HepG2 (cell line): ENCODE data around the gene NEK7. TPM values are rescaled to one million over a fixed set of nuclear protein-coding genes. Genes with fewer than 3 reads are reported as not detected.

ENCODE experiments used
- ATAC-seq: fragments of 200-7000 bp; cut with Tn5 transposase; 3 replicates; pipeline ENCODE4 v1.9.1; 2020; ENCODE audit warnings: mild to moderate bottlenecking, moderate library complexity
- BruUV-seq: library from RNA; stranded (reverse); fragments of 400-500 nt; replicated peaks from 2 replicates; lab custom pipeline; 2021; lab: Mats Ljungman, UMichigan
- CTCF ChIA-PET: fragments of 300-600 bp; formaldehyde crosslinking; extraction: SDS; loops from one replicate; lab custom pipeline; 2021; ENCODE audit warnings: low total read pairs, inconsistent platforms, low intra/inter-chr PET ratio; lab: Yijun Ruan, JAX
- POLR2A ChIA-PET: fragments of 350-600 bp; sonication (Branson Sonifier 250); formaldehyde crosslinking; loops from one replicate; lab custom pipeline; 2020; ENCODE audit warnings: antibody characterized with exemption, inconsistent platforms; lab: Yijun Ruan, JAX
- DNase-seq: peaks from one replicate; pipeline ENCODE4 v3.0.0-alpha.2; 2015; ENCODE audit warnings: low spot score
- FAIRE-seq: peaks from 3 replicates; lab custom pipeline; 2011; peaks lifted over from hg19 to GRCh38; lab: Jason Lieb, UNC
- H2AFZ ChIP-seq: one replicate; pipeline ENCODE4 v1.6.1; 2011; ENCODE audit warnings: low read length, inconsistent platforms
- H3K27ac ChIP-seq: fragments of 300-600 bp; 3 replicates; pipeline ENCODE4 v1.8.0; 2011; ENCODE audit warnings: mixed run types, mild to moderate bottlenecking, mixed read lengths, low read length, inconsistent platforms; ENCODE audit not compliant: insufficient read depth; ENCODE audit errors: extremely low read length
- H3K27me3 ChIP-seq, 2 experiments: fragments of 200-600 bp in 1 of 2; 2 replicates in 1 of 2; 3 replicates in 1 of 2; pipeline versions ENCODE4 v1.6.0 to v1.8.0; 2011; ENCODE audit warnings: low read length in 2 of 2, mild to moderate bottlenecking in 2 of 2, moderate library complexity in 2 of 2, inconsistent platforms in 1 of 2; ENCODE audit not compliant: insufficient read depth in 2 of 2, control insufficient read depth in 1 of 2
- H3K36me3 ChIP-seq, 2 experiments: fragments of 200-600 bp in 1 of 2; replicated peaks in 1 of 2; 2 replicates in 1 of 2; 3 replicates in 1 of 2; pipeline versions ENCODE4 v1.5.1 to v1.8.0; 2011; ENCODE audit warnings: low read length in 2 of 2, inconsistent platforms in 1 of 2; ENCODE audit not compliant: insufficient read depth in 2 of 2, control insufficient read depth in 1 of 2
- H3K4me1 ChIP-seq: 2 replicates; pipeline ENCODE4 v1.5.1; 2012; ENCODE audit warnings: low read length, inconsistent platforms; ENCODE audit not compliant: insufficient read depth
- H3K4me2 ChIP-seq: 2 replicates; pipeline ENCODE4 v1.6.0; 2011; ENCODE audit warnings: low read depth, low read length, inconsistent platforms
- H3K4me3 ChIP-seq, 3 experiments: fragments of 200-600 bp in 1 of 3; sonication (generic), shearing (Covaris generic) in 1 of 3; replicated peaks in 1 of 3; 2 replicates each; pipeline ENCODE4 v1.5.1; 2011 to 2016; ENCODE audit warnings: low read length in 3 of 3, inconsistent platforms in 2 of 3, low read depth in 2 of 3, mild to moderate bottlenecking in 2 of 3, control low read depth in 1 of 3, mixed read lengths in 1 of 3; ENCODE audit not compliant: insufficient read depth in 1 of 3
- H3K79me2 ChIP-seq: one replicate; pipeline ENCODE4 v1.6.1; 2011; ENCODE audit warnings: low read length, inconsistent platforms; ENCODE audit not compliant: insufficient read depth
- H3K9ac ChIP-seq: 2 replicates; pipeline ENCODE4 v1.6.0; 2011; ENCODE audit warnings: mild to moderate bottlenecking, low read depth, low read length, inconsistent platforms; ENCODE audit not compliant: insufficient read depth
- H3K9me3 ChIP-seq: 2 replicates; pipeline ENCODE4 v1.5.1; 2012; ENCODE audit warnings: mild to moderate bottlenecking, low read length
- H4K20me1 ChIP-seq: 2 replicates; pipeline ENCODE4 v1.6.0; 2011; ENCODE audit warnings: inconsistent platforms, mild to moderate bottlenecking, low read length, moderate library complexity; ENCODE audit not compliant: insufficient read depth
- CEBPG ChIP-seq: IDR thresholded peaks from 2 replicates; pipeline ENCODE4 v1.6.1; 2016
- MXI1 ChIP-seq: IDR thresholded peaks from 3 replicates; pipeline ENCODE4 v1.6.1; 2012; ENCODE audit warnings: low read depth, low read length, inconsistent platforms, borderline replicate concordance
- PRPF4 ChIP-seq: fragments of 200-400 bp; formaldehyde crosslinking; IDR thresholded peaks from 2 replicates; pipeline ENCODE4 v1.6.1; 2016; ENCODE audit warnings: low read length, low read depth; ENCODE audit not compliant: poor library complexity, severe bottlenecking
- ZNF709 ChIP-seq: sonication (generic); formaldehyde crosslinking; IDR thresholded peaks from 2 replicates; pipeline ENCODE4 v1.5.0; 2020; ENCODE audit warnings: mild to moderate bottlenecking, missing genetic modification reagents
- ZNF737 ChIP-seq: sonication (generic); formaldehyde crosslinking; IDR thresholded peaks from 2 replicates; pipeline ENCODE4 v1.5.0; 2020; ENCODE audit warnings: missing genetic modification reagents, mild to moderate bottlenecking, borderline replicate concordance
- ZSCAN29 ChIP-seq: sonication (generic); formaldehyde crosslinking; conservative IDR thresholded peaks from 2 replicates; pipeline ENCODE4 v1.4.0; 2020; ENCODE audit warnings: mild to moderate bottlenecking, missing genetic modification reagents
- ZZZ3 ChIP-seq: sonication (generic); formaldehyde crosslinking; IDR thresholded peaks from 2 replicates; pipeline ENCODE4 v1.4.0; 2020; ENCODE audit warnings: missing genetic modification reagents, mild to moderate bottlenecking, borderline replicate concordance
- WGBS: methylation state at CpG from one replicate; pipeline ENCODE4 v1.1.6; 2017; ENCODE audit warnings: low lambda C conversion rate; 5-methylcytosine and 5-hydroxymethylcytosine counted together
- in situ Hi-C: cut with HindIII; loops from 2 replicates; pipeline ENCODE4 v1.10.0; 2017; ENCODE audit warnings: low pct_unique_long_range_greater_than_20kb; ENCODE audit not compliant: extremely low pct_ligation_motif_present
- intact Hi-C: fragments of 100-400 bp; cut with micrococcal nuclease; formaldehyde crosslinking; loops from one replicate; pipeline ENCODE4 v1.10.0; 2022; ENCODE audit not compliant: unreplicated experiment
- polyA plus RNA-seq, 8 experiments: library from polyadenylated mRNA; depleted of rRNA in 3 of 8; stranded (reverse) in 7 of 8; unstranded in 1 of 8; fragments of >200 nt; fragmentation: Illumina TruSeq in 4 of 8; extraction: Trizol in 4 of 8; gene quantifications; 2 replicates each; pipeline versions ENCODE4 v1.2.1 to v1.2.3, GENCODE V29; 2011 to 2016; ENCODE audit warnings: low read depth in 4 of 8, missing spikeins in 1 of 8, mixed read lengths in 1 of 8; ENCODE audit not compliant: insufficient read depth in 1 of 8
- total RNA-seq, 5 experiments: library from RNA; depleted of rRNA; stranded (reverse); fragments of >200 nt; fragmentation: Illumina TruSeq; extraction: Trizol; gene quantifications; 2 replicates each; pipeline ENCODE4 v1.2.3, GENCODE V29; 2016; ENCODE audit warnings: low read depth in 1 of 5
- TF ChIP-seq, protein P1 (sequence below): sonication (generic); formaldehyde crosslinking; IDR thresholded peaks from 2 replicates; pipeline ENCODE4 v1.9.0; 2021; ENCODE audit warnings: missing genetic modification reagents, borderline replicate concordance
- TF ChIP-seq, protein P2 (sequence below): sonication (generic); formaldehyde crosslinking; conservative IDR thresholded peaks from 2 replicates; pipeline ENCODE4 v1.8.0; 2022; ENCODE audit warnings: mild to moderate bottlenecking, moderate library complexity, missing genetic modification reagents
- TF ChIP-seq, protein P3 (sequence below): sonication (generic); formaldehyde crosslinking; IDR thresholded peaks from 2 replicates; pipeline ENCODE4 v1.4.0; 2020; ENCODE audit warnings: missing genetic modification reagents
- TF ChIP-seq, protein P4 (sequence below): sonication (generic); formaldehyde crosslinking; IDR thresholded peaks from 2 replicates; pipeline ENCODE4 v1.5.0; 2020; ENCODE audit warnings: mild to moderate bottlenecking, missing genetic modification reagents
- TF ChIP-seq, protein P5 (sequence below): conservative IDR thresholded peaks from 2 replicates; pipeline ENCODE4 v1.6.1; 2018; ENCODE audit warnings: missing genetic modification reagents

The NEK7 gene
- total and polyA plus RNA-seq, 2 of the 13 experiments (the other 11 are each of a cell fraction or from before 2014, with no cell fraction given) = 18.1 to 19.2 TPM

DNA sequence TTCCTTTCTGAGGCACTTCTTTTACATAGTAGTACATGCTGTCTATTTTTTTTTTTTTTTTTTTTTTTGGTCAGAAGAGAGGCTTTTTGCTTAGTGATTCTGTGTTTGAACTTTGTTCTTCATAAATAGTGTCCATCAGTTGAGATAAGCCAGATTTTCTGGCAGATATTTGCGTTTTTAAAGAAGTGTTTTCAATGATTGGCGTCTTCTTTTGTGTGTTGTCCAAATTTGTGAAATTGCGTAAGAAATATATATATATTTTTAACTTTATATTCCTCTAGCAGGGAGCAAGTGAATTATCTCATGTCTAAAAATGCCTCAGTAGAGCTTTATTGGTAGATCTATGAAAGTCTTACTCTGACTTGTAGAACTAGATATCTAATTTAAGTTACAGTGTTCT, 28.3 kb downstream of the NEK7 start:
- FAIRE-seq = no peak
- Histone ChIP-seq H2AFZ (no peak overlapping the region), H3K79me2 (peaks cover 26% of the 10 kb centered on the region), H3K4me2 (no peak overlapping the region), H4K20me1 (no peaks in the 10 kb centered on the region), H3K4me1 (no peaks in the 10 kb centered on the region), H3K27me3 (no peaks in the 10 kb centered on the region), H3K9me3 (no peaks in the 10 kb centered on the region), H3K36me3 (no peaks in the 10 kb centered on the region), H3K27ac (no peak overlapping the region), H3K9ac (no peak overlapping the region), H3K4me3 (no peak overlapping the region)
- 90% methylated on average over 3 of the region's 3 CpGs for WGBS
- ChIA-PET CTCF (no interaction called here), POLR2A (no interaction called here)
- no peak for DNase-seq
- in situ Hi-C loops (no loop called here), intact Hi-C loops (no loop called here)
- BruUV-seq = no TSS peak
- ATAC-seq = no peak
- TF ChIP-seq PRPF4 = no peak
- TF ChIP-seq, protein P1, sequence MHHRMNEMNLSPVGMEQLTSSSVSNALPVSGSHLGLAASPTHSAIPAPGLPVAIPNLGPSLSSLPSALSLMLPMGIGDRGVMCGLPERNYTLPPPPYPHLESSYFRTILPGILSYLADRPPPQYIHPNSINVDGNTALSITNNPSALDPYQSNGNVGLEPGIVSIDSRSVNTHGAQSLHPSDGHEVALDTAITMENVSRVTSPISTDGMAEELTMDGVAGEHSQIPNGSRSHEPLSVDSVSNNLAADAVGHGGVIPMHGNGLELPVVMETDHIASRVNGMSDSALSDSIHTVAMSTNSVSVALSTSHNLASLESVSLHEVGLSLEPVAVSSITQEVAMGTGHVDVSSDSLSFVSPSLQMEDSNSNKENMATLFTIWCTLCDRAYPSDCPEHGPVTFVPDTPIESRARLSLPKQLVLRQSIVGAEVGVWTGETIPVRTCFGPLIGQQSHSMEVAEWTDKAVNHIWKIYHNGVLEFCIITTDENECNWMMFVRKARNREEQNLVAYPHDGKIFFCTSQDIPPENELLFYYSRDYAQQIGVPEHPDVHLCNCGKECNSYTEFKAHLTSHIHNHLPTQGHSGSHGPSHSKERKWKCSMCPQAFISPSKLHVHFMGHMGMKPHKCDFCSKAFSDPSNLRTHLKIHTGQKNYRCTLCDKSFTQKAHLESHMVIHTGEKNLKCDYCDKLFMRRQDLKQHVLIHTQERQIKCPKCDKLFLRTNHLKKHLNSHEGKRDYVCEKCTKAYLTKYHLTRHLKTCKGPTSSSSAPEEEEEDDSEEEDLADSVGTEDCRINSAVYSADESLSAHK (CRISPR knock-in tag) = no peak
- no peak for TF ChIP-seq ZZZ3 (CRISPR knock-in tag)
- TF ChIP-seq ZNF709 (CRISPR knock-in tag) = no peak
- TF ChIP-seq, protein P2, sequence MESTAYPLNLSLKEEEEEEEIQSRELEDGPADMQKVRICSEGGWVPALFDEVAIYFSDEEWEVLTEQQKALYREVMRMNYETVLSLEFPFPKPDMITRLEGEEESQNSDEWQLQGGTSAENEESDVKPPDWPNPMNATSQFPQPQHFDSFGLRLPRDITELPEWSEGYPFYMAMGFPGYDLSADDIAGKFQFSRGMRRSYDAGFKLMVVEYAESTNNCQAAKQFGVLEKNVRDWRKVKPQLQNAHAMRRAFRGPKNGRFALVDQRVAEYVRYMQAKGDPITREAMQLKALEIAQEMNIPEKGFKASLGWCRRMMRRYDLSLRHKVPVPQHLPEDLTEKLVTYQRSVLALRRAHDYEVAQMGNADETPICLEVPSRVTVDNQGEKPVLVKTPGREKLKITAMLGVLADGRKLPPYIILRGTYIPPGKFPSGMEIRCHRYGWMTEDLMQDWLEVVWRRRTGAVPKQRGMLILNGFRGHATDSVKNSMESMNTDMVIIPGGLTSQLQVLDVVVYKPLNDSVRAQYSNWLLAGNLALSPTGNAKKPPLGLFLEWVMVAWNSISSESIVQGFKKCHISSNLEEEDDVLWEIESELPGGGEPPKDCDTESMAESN (CRISPR knock-in tag) = no peak
- no peak for TF ChIP-seq CEBPG (CRISPR knock-in tag)
- TF ChIP-seq, protein P3, sequence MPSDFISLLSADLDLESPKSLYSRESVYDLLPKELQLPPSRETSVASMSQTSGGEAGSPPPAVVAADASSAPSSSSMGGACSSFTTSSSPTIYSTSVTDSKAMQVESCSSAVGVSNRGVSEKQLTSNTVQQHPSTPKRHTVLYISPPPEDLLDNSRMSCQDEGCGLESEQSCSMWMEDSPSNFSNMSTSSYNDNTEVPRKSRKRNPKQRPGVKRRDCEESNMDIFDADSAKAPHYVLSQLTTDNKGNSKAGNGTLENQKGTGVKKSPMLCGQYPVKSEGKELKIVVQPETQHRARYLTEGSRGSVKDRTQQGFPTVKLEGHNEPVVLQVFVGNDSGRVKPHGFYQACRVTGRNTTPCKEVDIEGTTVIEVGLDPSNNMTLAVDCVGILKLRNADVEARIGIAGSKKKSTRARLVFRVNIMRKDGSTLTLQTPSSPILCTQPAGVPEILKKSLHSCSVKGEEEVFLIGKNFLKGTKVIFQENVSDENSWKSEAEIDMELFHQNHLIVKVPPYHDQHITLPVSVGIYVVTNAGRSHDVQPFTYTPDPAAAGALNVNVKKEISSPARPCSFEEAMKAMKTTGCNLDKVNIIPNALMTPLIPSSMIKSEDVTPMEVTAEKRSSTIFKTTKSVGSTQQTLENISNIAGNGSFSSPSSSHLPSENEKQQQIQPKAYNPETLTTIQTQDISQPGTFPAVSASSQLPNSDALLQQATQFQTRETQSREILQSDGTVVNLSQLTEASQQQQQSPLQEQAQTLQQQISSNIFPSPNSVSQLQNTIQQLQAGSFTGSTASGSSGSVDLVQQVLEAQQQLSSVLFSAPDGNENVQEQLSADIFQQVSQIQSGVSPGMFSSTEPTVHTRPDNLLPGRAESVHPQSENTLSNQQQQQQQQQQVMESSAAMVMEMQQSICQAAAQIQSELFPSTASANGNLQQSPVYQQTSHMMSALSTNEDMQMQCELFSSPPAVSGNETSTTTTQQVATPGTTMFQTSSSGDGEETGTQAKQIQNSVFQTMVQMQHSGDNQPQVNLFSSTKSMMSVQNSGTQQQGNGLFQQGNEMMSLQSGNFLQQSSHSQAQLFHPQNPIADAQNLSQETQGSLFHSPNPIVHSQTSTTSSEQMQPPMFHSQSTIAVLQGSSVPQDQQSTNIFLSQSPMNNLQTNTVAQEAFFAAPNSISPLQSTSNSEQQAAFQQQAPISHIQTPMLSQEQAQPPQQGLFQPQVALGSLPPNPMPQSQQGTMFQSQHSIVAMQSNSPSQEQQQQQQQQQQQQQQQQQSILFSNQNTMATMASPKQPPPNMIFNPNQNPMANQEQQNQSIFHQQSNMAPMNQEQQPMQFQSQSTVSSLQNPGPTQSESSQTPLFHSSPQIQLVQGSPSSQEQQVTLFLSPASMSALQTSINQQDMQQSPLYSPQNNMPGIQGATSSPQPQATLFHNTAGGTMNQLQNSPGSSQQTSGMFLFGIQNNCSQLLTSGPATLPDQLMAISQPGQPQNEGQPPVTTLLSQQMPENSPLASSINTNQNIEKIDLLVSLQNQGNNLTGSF (CRISPR knock-in tag) = no peak
- no peak for TF ChIP-seq MXI1
- TF ChIP-seq, protein P4, sequence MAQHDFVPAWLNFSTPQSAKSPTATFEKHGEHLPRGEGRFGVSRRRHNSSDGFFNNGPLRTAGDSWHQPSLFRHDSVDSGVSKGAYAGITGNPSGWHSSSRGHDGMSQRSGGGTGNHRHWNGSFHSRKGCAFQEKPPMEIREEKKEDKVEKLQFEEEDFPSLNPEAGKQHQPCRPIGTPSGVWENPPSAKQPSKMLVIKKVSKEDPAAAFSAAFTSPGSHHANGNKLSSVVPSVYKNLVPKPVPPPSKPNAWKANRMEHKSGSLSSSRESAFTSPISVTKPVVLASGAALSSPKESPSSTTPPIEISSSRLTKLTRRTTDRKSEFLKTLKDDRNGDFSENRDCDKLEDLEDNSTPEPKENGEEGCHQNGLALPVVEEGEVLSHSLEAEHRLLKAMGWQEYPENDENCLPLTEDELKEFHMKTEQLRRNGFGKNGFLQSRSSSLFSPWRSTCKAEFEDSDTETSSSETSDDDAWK (CRISPR knock-in tag) = no peak
- TF ChIP-seq, protein P5, sequence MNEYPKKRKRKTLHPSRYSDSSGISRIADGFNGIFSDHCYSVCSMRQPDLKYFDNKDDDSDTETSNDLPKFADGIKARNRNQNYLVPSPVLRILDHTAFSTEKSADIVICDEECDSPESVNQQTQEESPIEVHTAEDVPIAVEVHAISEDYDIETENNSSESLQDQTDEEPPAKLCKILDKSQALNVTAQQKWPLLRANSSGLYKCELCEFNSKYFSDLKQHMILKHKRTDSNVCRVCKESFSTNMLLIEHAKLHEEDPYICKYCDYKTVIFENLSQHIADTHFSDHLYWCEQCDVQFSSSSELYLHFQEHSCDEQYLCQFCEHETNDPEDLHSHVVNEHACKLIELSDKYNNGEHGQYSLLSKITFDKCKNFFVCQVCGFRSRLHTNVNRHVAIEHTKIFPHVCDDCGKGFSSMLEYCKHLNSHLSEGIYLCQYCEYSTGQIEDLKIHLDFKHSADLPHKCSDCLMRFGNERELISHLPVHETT (CRISPR knock-in tag) = no peak
- TF ChIP-seq ZNF737 (CRISPR knock-in tag) = no peak
- no peak for TF ChIP-seq ZSCAN29
